K562 (cell line): ENCODE measurements around the gene UFSP1. TPM values are rescaled to one million over a fixed set of nuclear protein-coding genes. Genes with fewer than 3 reads are reported as not detected.

ENCODE experiments used
- BDP1 ChIP-seq: IDR thresholded peaks from 3 replicates; pipeline ENCODE4 v1.6.1; 2011; ENCODE audit not compliant: insufficient read length, insufficient read depth
- CHD4 ChIP-seq: fragments of 200-600 bp; sonication (generic); IDR thresholded peaks from 3 replicates; pipeline ENCODE4 v1.6.1; 2012; ENCODE audit warnings: low read depth, mild to moderate bottlenecking, mixed read lengths, low read length, inconsistent platforms; ENCODE audit not compliant: insufficient read depth, insufficient replicate concordance, poor library complexity, severe bottlenecking
- EGR1 ChIP-seq: fragments of 450-650 bp; conservative IDR thresholded peaks from 2 replicates; pipeline ENCODE4 v1.6.1; 2017; ENCODE audit warnings: mild to moderate bottlenecking
- GABPB1 ChIP-seq: sonication (generic); formaldehyde crosslinking; IDR thresholded peaks from 2 replicates; pipeline ENCODE4 v1.8.0; 2022; ENCODE audit warnings: mild to moderate bottlenecking, missing genetic modification reagents
- HCFC1 ChIP-seq: IDR thresholded peaks from 2 replicates; pipeline ENCODE4 v1.6.1; 2012; ENCODE audit warnings: low read depth, low read length, improper control_type of control experiment
- HMGN3 ChIP-seq: IDR thresholded peaks from 2 replicates; pipeline ENCODE4 v1.6.1; 2011; ENCODE audit warnings: borderline replicate concordance, low read depth, mild to moderate bottlenecking, mixed read lengths, low read length; ENCODE audit not compliant: insufficient read length; ENCODE audit errors: extremely low read depth
- HMGXB4 ChIP-seq: sonication (generic); formaldehyde crosslinking; IDR thresholded peaks from 2 replicates; pipeline ENCODE4 v1.8.1; 2023; ENCODE audit warnings: mild to moderate bottlenecking, missing genetic modification reagents
- KAT2B ChIP-seq: IDR thresholded peaks from one replicate; pipeline ENCODE4 v1.6.1; 2012; ENCODE audit warnings: low read depth, mild to moderate bottlenecking, control low read depth, inconsistent platforms, low read length, moderate library complexity
- KDM1A ChIP-seq, 2 experiments: fragments of 450-650 bp; IDR thresholded peaks; 2 replicates each; pipeline ENCODE4 v1.6.1; 2016; ENCODE audit warnings: mild to moderate bottlenecking in 2 of 2
- KLF1 ChIP-seq: fragments of 450-650 bp; IDR thresholded peaks from 2 replicates; pipeline ENCODE4 v1.6.1; 2016; ENCODE audit warnings: missing genetic modification characterization, missing compliant biosample characterization
- NCOR1 ChIP-seq: fragments of 450-650 bp; IDR thresholded peaks from 2 replicates; pipeline ENCODE4 v1.6.1; 2016; ENCODE audit warnings: mild to moderate bottlenecking, moderate library complexity
- TAF15 ChIP-seq: fragments of 200-400 bp; formaldehyde crosslinking; IDR thresholded peaks from 2 replicates; pipeline ENCODE4 v1.6.1; 2017; ENCODE audit warnings: mild to moderate bottlenecking, low read depth, low read length, moderate library complexity
- TEAD4 ChIP-seq, 2 experiments: sonication (generic) in 1 of 2; formaldehyde crosslinking in 1 of 2; IDR thresholded peaks; 2 replicates each; pipeline versions ENCODE4 v1.6.1 to v1.8.0; 2012 to 2022; ENCODE audit warnings: borderline replicate concordance in 1 of 2, inconsistent platforms in 1 of 2, low read length in 1 of 2, mild to moderate bottlenecking in 1 of 2, missing genetic modification reagents in 1 of 2
- ZNF316 ChIP-seq: fragments of 450-650 bp; IDR thresholded peaks from 2 replicates; pipeline ENCODE4 v1.6.1; 2016
- ZNF347 ChIP-seq: fragments of 450-650 bp; formaldehyde crosslinking; IDR thresholded peaks from 2 replicates; pipeline ENCODE4 v1.4.0; 2020; ENCODE audit warnings: low read depth, mild to moderate bottlenecking, moderate library complexity
- ZNF408 ChIP-seq: fragments of 250-450 bp; sonication (Bioruptor Pico); IDR thresholded peaks from 2 replicates; pipeline ENCODE4 v1.4.0; 2020; ENCODE audit warnings: low read depth, mild to moderate bottlenecking, moderate library complexity
- ZNF785 ChIP-seq: fragments of 250-450 bp; sonication (Bioruptor Pico); IDR thresholded peaks from 2 replicates; pipeline ENCODE4 v1.4.0; 2020; ENCODE audit warnings: mild to moderate bottlenecking
- ZZZ3 ChIP-seq: fragments of 450-650 bp; IDR thresholded peaks from 2 replicates; pipeline ENCODE4 v1.6.1; 2016; ENCODE audit warnings: antibody characterized with exemption, mild to moderate bottlenecking, moderate library complexity
- polyA plus RNA-seq, 8 experiments: library from polyadenylated mRNA; depleted of rRNA in 4 of 8; stranded (reverse) in 5 of 8; unstranded in 3 of 8; fragments of >200 nt; fragmentation: Nextera tagmentation in 2 of 8; fragmentation: Illumina TruSeq in 1 of 8; extraction: Ambion mirVana in 2 of 8; extraction: Trizol in 1 of 8; gene quantifications; 2 replicates each; pipeline versions ENCODE4 v1.2.1 to v1.2.3, GENCODE V29; 2011 to 2014; ENCODE audit warnings: inconsistent platforms in 1 of 8, missing spikeins in 1 of 8
- total RNA-seq, 7 experiments: library from RNA; depleted of rRNA in 6 of 7; stranded (reverse); fragments of >200 nt in 6 of 7; fragmentation: Illumina TruSeq in 2 of 7; extraction: Trizol in 2 of 7; gene quantifications; 2 replicates each; pipeline versions ENCODE4 v1.2.1 to v1.2.3, GENCODE V29; 2011 to 2021; ENCODE audit warnings: low replicate concordance in 1 of 7
- TF ChIP-seq, protein P1 (sequence below), 2 experiments: fragments of 200-800 bp in 1 of 2; sonication (Bioruptor generic) in 1 of 2; sonication (generic) in 1 of 2; formaldehyde crosslinking in 1 of 2; IDR thresholded peaks in 1 of 2; conservative IDR thresholded peaks in 1 of 2; 2 replicates each; pipeline versions ENCODE4 v1.5.0 to v1.6.1; 2016 to 2020; ENCODE audit warnings: missing compliant biosample characterization in 1 of 2, missing genetic modification characterization in 1 of 2, missing genetic modification reagents in 1 of 2
- TF ChIP-seq, protein P2 (sequence below): sonication (generic); formaldehyde crosslinking; IDR thresholded peaks from 2 replicates; pipeline ENCODE4 v1.8.1; 2022; ENCODE audit warnings: missing genetic modification reagents
- TF ChIP-seq, protein P3 (sequence below), 2 experiments: fragments of 450-650 bp in 1 of 2; sonication (generic) in 1 of 2; formaldehyde crosslinking; conservative IDR thresholded peaks; 2 replicates each; pipeline versions ENCODE4 v1.4.0 to v1.8.1; 2020 to 2022; ENCODE audit warnings: mild to moderate bottlenecking in 1 of 2, missing genetic modification reagents in 1 of 2

UFSP1 gene
- total and polyA plus RNA-seq, 9 of the 15 experiments (the other 6 are each of a cell fraction or from before 2014, with no cell fraction given) = 0.50 to 18.8 (median 2.1) TPM

DNA sequence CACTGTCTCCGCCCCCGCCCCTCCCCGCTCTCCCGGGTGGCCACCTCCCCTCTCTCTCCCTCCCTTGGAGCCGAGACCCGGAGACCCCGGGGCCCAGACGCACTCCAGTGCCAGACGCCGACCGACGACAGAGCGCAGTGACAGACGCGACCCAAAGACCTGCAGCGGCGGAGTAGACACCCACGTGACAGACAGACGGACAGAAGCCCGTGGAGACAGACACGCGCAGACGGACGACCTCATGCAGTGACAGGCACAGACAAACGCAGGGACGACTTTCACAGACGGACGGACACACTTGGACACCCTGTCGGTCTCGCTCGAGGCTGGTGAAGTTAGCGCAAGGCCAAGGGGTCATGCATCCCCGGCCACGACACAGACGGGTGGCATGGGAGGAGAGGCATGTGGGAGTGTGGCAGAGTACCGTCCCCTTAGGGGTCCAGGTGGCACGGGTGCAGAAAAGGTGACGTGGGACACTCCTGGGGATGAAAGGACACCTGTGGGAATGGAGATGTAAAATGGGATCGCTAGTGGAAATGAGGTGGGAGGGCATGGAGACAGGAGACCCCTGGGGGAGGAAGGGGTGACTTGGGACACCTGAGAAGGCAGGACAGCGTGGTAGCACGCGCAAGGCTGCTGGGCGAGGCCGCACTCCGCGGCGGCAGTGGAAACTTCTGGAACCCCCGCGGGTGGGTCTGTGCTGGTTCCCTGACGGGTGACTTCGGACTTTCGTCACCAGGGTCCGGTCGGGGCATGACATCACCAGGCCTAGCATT lies 6.6 kb upstream of the UFSP1 start (continued):
- TF ChIP-seq GABPB1 (0 out of 2 replicates have a peak, but pooled peaks have one; percentile 22), ZNF347 (CRISPR knock-in tag) (no peak), HMGN3 (no peak), CHD4 (no peak), KLF1 (tag) (no peak), EGR1 (no peak; the same call in 1 of the 2 replicates), ZNF785 (CRISPR knock-in tag) (no peak), TEAD4 (IDR thresholded peaks at IDR 0.05; ENCODE audit: low read length) (0 out of 2 replicates have a peak, but pooled peaks have one; percentile 43), TEAD4 (CRISPR knock-in tag; IDR thresholded peaks at IDR 0.05; ENCODE audit: borderline replicate concordance) (no peak), KAT2B (no peak), ZZZ3 (no peak), HCFC1 (no peak), ZNF408 (CRISPR knock-in tag) (no peak), NCOR1 (peak; percentile 54; the same call in 1 of the 2 replicates), HMGXB4 (CRISPR knock-in tag) (no peak; the same call in 1 of the 2 replicates), BDP1 (no peak), KDM1A (IDR thresholded peaks at IDR 0.05) (peak in 1 of 2 experiments; percentile 46; a peak in 1 of 4 replicates), TAF15 (no peak), ZNF316 (0 out of 2 replicates have a peak, but pooled peaks have one; percentile 7)
- TF ChIP-seq, protein P1, sequence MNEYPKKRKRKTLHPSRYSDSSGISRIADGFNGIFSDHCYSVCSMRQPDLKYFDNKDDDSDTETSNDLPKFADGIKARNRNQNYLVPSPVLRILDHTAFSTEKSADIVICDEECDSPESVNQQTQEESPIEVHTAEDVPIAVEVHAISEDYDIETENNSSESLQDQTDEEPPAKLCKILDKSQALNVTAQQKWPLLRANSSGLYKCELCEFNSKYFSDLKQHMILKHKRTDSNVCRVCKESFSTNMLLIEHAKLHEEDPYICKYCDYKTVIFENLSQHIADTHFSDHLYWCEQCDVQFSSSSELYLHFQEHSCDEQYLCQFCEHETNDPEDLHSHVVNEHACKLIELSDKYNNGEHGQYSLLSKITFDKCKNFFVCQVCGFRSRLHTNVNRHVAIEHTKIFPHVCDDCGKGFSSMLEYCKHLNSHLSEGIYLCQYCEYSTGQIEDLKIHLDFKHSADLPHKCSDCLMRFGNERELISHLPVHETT (CRISPR knock-in tag; conservative IDR thresholded peaks at IDR 0.05 in 1 of 2, IDR thresholded peaks at IDR 0.05 in 1 of 2) = no peak
- TF ChIP-seq, protein P2, sequence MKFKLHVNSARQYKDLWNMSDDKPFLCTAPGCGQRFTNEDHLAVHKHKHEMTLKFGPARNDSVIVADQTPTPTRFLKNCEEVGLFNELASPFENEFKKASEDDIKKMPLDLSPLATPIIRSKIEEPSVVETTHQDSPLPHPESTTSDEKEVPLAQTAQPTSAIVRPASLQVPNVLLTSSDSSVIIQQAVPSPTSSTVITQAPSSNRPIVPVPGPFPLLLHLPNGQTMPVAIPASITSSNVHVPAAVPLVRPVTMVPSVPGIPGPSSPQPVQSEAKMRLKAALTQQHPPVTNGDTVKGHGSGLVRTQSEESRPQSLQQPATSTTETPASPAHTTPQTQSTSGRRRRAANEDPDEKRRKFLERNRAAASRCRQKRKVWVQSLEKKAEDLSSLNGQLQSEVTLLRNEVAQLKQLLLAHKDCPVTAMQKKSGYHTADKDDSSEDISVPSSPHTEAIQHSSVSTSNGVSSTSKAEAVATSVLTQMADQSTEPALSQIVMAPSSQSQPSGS = no peak; the same call in 1 of the 2 replicates
- TF ChIP-seq, protein P3, sequence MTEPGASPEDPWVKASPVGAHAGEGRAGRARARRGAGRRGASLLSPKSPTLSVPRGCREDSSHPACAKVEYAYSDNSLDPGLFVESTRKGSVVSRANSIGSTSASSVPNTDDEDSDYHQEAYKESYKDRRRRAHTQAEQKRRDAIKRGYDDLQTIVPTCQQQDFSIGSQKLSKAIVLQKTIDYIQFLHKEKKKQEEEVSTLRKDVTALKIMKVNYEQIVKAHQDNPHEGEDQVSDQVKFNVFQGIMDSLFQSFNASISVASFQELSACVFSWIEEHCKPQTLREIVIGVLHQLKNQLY (CRISPR knock-in tag; conservative IDR thresholded peaks at IDR 0.05) = no peak
